Ishikawa (cell line): Measurements from ENCODE around the gene TUBGCP6.

ENCODE experiments used
- CEBPB ChIP-seq: IDR thresholded peaks from 2 replicates; pipeline ENCODE4 v1.6.1; 2012
- CREB1 ChIP-seq: IDR thresholded peaks from 2 replicates; pipeline ENCODE4 v1.6.1; 2012; ENCODE audit warnings: low read depth
- EGR1 ChIP-seq: IDR thresholded peaks from 2 replicates; pipeline ENCODE4 v1.6.1; 2012
- EP300 ChIP-seq: IDR thresholded peaks from 2 replicates; pipeline ENCODE4 v1.6.1; 2012; ENCODE audit warnings: borderline replicate concordance
- FOXM1 ChIP-seq: IDR thresholded peaks from 2 replicates; pipeline ENCODE4 v1.6.1; 2012; ENCODE audit warnings: low read depth, borderline replicate concordance
- NFIC ChIP-seq: IDR thresholded peaks from 2 replicates; pipeline ENCODE4 v1.6.1; 2012
- RAD21 ChIP-seq: IDR thresholded peaks from 2 replicates; pipeline ENCODE4 v1.6.1; 2012; ENCODE audit warnings: low read depth
- TAF1 ChIP-seq: IDR thresholded peaks from 2 replicates; pipeline ENCODE4 v1.6.1; 2012; ENCODE audit warnings: low read depth, mild to moderate bottlenecking
- TCF12 ChIP-seq: IDR thresholded peaks from 2 replicates; pipeline ENCODE4 v1.6.1; 2012; ENCODE audit warnings: low read depth
- TEAD4 ChIP-seq: IDR thresholded peaks from 2 replicates; pipeline ENCODE4 v1.6.1; 2012
- YY1 ChIP-seq: IDR thresholded peaks from 2 replicates; pipeline ENCODE4 v1.6.1; 2012; ENCODE audit warnings: low read depth
- ZBTB7A ChIP-seq: IDR thresholded peaks from 2 replicates; pipeline ENCODE4 v1.6.1; 2012; ENCODE audit warnings: low read depth
- TF ChIP-seq, protein P1 (sequence below): IDR thresholded peaks from 2 replicates; pipeline ENCODE4 v1.6.1; 2012
- TF ChIP-seq, protein P2 (sequence below): IDR thresholded peaks from 2 replicates; pipeline ENCODE4 v1.6.1; 2012
- TF ChIP-seq, protein P3 (sequence below): IDR thresholded peaks from 2 replicates; pipeline ENCODE4 v1.6.1; 2012; ENCODE audit warnings: low read depth, mild to moderate bottlenecking

The TUBGCP6 gene

GRCh38 chr22:50197856-50198623 lies 46.8 kb downstream of the TUBGCP6 start:
- TF ChIP-seq ZBTB7A: no peak
- no peak for TF ChIP-seq NFIC
- TF ChIP-seq EP300: no peak
- TF ChIP-seq, protein P1, sequence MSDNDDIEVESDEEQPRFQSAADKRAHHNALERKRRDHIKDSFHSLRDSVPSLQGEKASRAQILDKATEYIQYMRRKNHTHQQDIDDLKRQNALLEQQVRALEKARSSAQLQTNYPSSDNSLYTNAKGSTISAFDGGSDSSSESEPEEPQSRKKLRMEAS: no peak
- no peak for TF ChIP-seq FOXM1
- TF ChIP-seq RAD21: no peak
- no peak for TF ChIP-seq EGR1
- no peak for TF ChIP-seq CEBPB
- no peak for TF ChIP-seq CREB1
- TF ChIP-seq YY1: no peak
- TF ChIP-seq, protein P2, sequence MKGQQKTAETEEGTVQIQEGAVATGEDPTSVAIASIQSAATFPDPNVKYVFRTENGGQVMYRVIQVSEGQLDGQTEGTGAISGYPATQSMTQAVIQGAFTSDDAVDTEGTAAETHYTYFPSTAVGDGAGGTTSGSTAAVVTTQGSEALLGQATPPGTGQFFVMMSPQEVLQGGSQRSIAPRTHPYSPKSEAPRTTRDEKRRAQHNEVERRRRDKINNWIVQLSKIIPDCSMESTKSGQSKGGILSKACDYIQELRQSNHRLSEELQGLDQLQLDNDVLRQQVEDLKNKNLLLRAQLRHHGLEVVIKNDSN: no peak
- TF ChIP-seq TAF1: no peak
- no peak for TF ChIP-seq TCF12
- no peak for TF ChIP-seq TEAD4
- TF ChIP-seq, protein P3, sequence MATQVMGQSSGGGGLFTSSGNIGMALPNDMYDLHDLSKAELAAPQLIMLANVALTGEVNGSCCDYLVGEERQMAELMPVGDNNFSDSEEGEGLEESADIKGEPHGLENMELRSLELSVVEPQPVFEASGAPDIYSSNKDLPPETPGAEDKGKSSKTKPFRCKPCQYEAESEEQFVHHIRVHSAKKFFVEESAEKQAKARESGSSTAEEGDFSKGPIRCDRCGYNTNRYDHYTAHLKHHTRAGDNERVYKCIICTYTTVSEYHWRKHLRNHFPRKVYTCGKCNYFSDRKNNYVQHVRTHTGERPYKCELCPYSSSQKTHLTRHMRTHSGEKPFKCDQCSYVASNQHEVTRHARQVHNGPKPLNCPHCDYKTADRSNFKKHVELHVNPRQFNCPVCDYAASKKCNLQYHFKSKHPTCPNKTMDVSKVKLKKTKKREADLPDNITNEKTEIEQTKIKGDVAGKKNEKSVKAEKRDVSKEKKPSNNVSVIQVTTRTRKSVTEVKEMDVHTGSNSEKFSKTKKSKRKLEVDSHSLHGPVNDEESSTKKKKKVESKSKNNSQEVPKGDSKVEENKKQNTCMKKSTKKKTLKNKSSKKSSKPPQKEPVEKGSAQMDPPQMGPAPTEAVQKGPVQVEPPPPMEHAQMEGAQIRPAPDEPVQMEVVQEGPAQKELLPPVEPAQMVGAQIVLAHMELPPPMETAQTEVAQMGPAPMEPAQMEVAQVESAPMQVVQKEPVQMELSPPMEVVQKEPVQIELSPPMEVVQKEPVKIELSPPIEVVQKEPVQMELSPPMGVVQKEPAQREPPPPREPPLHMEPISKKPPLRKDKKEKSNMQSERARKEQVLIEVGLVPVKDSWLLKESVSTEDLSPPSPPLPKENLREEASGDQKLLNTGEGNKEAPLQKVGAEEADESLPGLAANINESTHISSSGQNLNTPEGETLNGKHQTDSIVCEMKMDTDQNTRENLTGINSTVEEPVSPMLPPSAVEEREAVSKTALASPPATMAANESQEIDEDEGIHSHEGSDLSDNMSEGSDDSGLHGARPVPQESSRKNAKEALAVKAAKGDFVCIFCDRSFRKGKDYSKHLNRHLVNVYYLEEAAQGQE: no peak

GRCh38 chr22:50197000-50197800 lies 47.6 kb downstream of the TUBGCP6 start:
- TF ChIP-seq, protein P1: no peak
- TF ChIP-seq EP300: no peak
- no peak for TF ChIP-seq RAD21
- TF ChIP-seq TCF12: no peak
- TF ChIP-seq TEAD4: no peak
- no peak for TF ChIP-seq FOXM1
- no peak for TF ChIP-seq TAF1
- no peak for TF ChIP-seq ZBTB7A
- no peak for TF ChIP-seq CREB1
- no peak for TF ChIP-seq NFIC
- no peak for TF ChIP-seq CEBPB
- TF ChIP-seq, protein P3: no peak
- TF ChIP-seq YY1: no peak
- no peak for TF ChIP-seq EGR1
- TF ChIP-seq, protein P2: no peak

DNA sequence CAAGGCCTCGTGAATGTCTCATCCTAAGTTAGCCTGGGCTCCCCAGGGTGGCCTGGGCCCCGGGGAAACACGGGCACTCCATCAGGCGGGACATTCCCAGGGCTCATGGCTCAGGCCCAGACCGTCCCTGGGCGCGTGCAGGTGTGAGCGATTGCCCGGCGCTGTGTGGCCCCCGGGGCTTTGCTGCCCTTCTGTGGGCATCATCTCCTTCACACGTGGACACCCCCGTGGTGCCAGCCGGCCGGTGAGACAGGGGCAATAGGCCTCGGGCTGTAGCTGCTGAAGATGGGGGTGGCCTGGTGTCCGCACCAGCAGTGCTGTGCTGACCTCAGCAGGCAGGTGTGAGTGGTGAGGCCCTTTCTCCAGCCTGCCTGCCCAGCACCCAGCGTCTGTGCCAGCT lies 48.6 kb downstream of the TUBGCP6 start:
- TF ChIP-seq, protein P2: no peak
- TF ChIP-seq EP300 (no peak), ZBTB7A (no peak), YY1 (no peak), CEBPB (no peak), EGR1 (no peak)
- TF ChIP-seq, protein P1: no peak

GRCh38 chr22:50194037-50194805 lies 50.6 kb downstream of the TUBGCP6 start:
- TF ChIP-seq, protein P3: no peak
- TF ChIP-seq ZBTB7A (no peak), FOXM1 (no peak), CREB1 (no peak), TCF12 (no peak), RAD21 (no peak), CEBPB (no peak), EP300 (no peak), YY1 (no peak), TAF1 (no peak), TEAD4 (no peak), NFIC (no peak)
- TF ChIP-seq, protein P2: no peak
- TF ChIP-seq, protein P1: no peak
